Lower leg skin (tissue), 3 donors: ENCODE results near the gene CLRN3.

Experiments
- CTCF ChIP-seq, 3 donors: fragments of 450-650 bp; IDR thresholded peaks; one replicate each; pipeline ENCODE4 v1.5.1; 2016; ENCODE audit warnings: antibody characterized with exemption in 3 of 3, mild to moderate bottlenecking in 3 of 3, moderate library complexity in 2 of 3
- POLR2A ChIP-seq, 2 donors: fragments of 450-650 bp; IDR thresholded peaks; one replicate each; pipeline ENCODE4 v1.6.1; 2016 to 2017; ENCODE audit warnings: antibody characterized with exemption in 2 of 2, mild to moderate bottlenecking in 1 of 2, moderate library complexity in 1 of 2

GRCh38 chr10:127877699-127878098 is 15.0 kb downstream of the CLRN3 start:
- TF ChIP-seq CTCF (IDR thresholded peaks at IDR 0.05) (no peak), POLR2A (IDR thresholded peaks at IDR 0.05) (no peak)
